Endothelial cell (in vitro differentiated cells): ENCODE results near the gene GIGYF1. TPM values are rescaled to one million over a fixed set of nuclear protein-coding genes. Genes with fewer than 3 reads are reported as not detected.

Source experiments
- DNase-seq: peaks from one replicate; pipeline ENCODE4 v3.0.0; 2021; ENCODE audit warnings: low spot score
- H3K27ac Mint-ChIP-seq: one replicate; pipeline ENCODE4 v1.8.0; 2021; ENCODE audit warnings: mixed read lengths, inconsistent platforms; ENCODE audit not compliant: unreplicated experiment
- H3K27me3 Mint-ChIP-seq: one replicate; pipeline ENCODE4 v1.8.0; 2021; ENCODE audit warnings: mild to moderate bottlenecking, moderate library complexity, mixed read lengths, inconsistent platforms; ENCODE audit not compliant: unreplicated experiment
- H3K36me3 Mint-ChIP-seq: one replicate; pipeline ENCODE4 v1.8.0; 2021; ENCODE audit warnings: mild to moderate bottlenecking, low read depth, mixed read lengths, inconsistent platforms; ENCODE audit not compliant: unreplicated experiment
- H3K4me1 Mint-ChIP-seq: one replicate; pipeline ENCODE4 v1.8.0; 2021; ENCODE audit warnings: mild to moderate bottlenecking, mixed read lengths, inconsistent platforms; ENCODE audit not compliant: unreplicated experiment
- H3K4me3 Mint-ChIP-seq: one replicate; pipeline ENCODE4 v1.8.0; 2021; ENCODE audit warnings: mild to moderate bottlenecking, mixed read lengths, inconsistent platforms; ENCODE audit not compliant: unreplicated experiment
- H3K9me3 Mint-ChIP-seq: one replicate; pipeline ENCODE4 v1.8.0; 2021; ENCODE audit warnings: mixed read lengths, inconsistent platforms; ENCODE audit not compliant: unreplicated experiment
- total RNA-seq: library from RNA; stranded (reverse); fragmentation: NEBNext Ultra II Directional; extraction: Animal tissue kit (Norgen Biotek cat#: 25700); gene quantifications from one replicate; pipeline ENCODE4 v1.2.1, GENCODE V29; 2021; ENCODE audit not compliant: unreplicated experiment
- TF ChIP-seq, protein P1 (sequence below): fragments of 200-600 bp; sonication (generic); IDR thresholded peaks from one replicate; pipeline ENCODE4 v1.5.0; 2021; ENCODE audit warnings: antibody characterized with exemption; ENCODE audit not compliant: unreplicated experiment

Gene GIGYF1
- total RNA-seq, 1 donor from 2014 or later: 70.6 TPM

DNA sequence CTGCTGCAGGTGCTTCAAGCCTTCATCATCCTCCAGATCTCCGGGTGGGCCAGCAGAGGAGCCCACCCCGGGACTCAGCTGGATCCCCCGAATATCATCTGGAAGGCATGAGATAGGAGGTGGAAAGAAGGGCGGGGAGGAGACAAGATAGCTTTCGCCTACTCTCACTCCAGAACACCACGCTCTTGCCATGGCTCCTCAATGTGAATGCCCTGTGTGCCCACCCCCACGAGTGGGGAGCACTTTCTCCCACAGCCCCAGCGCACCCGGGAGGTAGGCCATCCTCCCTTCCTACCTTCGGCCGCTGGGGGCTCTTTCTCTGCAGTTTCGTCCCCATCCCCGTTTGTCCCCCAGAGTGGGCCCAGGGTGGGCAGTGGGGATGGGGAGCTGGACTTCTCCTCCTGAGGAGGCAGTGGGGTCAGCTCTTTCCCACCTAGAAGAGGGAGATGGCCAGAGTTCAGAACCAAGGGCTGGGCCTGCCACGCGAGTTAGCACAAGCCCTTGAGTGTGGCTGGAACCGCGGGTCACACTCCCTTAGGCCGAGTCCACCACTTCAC lies 8.9 kb downstream of the GIGYF1 start:
- no peak overlapping the region for H3K4me3 Mint-ChIP-seq
- DNase-seq: no peak
- H3K4me1 Mint-ChIP-seq: no peaks in the 10 kb centered on the region
- H3K36me3 Mint-ChIP-seq: peaks cover 19% of the 10 kb centered on the region
- peaks cover 6% of the 10 kb centered on the region for H3K27me3 Mint-ChIP-seq
- H3K27ac Mint-ChIP-seq: no peak overlapping the region
- H3K9me3 Mint-ChIP-seq: no peaks in the 10 kb centered on the region
- TF ChIP-seq, protein P1, sequence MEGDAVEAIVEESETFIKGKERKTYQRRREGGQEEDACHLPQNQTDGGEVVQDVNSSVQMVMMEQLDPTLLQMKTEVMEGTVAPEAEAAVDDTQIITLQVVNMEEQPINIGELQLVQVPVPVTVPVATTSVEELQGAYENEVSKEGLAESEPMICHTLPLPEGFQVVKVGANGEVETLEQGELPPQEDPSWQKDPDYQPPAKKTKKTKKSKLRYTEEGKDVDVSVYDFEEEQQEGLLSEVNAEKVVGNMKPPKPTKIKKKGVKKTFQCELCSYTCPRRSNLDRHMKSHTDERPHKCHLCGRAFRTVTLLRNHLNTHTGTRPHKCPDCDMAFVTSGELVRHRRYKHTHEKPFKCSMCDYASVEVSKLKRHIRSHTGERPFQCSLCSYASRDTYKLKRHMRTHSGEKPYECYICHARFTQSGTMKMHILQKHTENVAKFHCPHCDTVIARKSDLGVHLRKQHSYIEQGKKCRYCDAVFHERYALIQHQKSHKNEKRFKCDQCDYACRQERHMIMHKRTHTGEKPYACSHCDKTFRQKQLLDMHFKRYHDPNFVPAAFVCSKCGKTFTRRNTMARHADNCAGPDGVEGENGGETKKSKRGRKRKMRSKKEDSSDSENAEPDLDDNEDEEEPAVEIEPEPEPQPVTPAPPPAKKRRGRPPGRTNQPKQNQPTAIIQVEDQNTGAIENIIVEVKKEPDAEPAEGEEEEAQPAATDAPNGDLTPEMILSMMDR: no peak

DNA sequence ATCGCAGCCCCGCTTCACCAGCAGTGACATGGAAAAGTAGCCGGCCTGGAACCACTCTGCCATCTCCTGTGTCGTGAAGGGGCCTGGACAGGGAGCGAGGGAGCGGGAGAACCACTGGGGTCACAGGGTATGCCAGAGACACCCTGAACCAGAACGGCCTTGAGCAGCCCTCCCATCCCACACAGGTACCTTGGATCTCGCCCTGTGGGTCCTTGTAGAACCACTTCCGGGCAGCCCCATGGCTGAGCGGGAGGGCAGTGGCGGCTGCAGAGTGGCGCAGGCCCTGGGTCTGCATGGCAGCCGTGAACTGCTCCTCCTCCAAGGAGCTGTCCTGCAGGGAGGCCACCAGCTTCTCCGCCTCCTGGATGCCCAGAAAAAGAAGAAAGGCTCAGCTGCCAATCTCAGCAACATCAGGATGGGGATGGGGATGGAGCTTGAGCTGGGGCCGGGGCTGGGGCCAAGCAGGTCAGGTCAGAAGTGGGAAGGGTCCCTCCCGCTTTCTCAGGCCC lies 9.5 kb downstream of the GIGYF1 start:
- no peak for DNase-seq
- TF ChIP-seq, protein P1: no peak
- Mint-ChIP-seq H3K4me3 (no peak overlapping the region), H3K4me1 (no peaks in the 10 kb centered on the region), H3K36me3 (peaks cover 21% of the 10 kb centered on the region), H3K27me3 (peaks cover 8% of the 10 kb centered on the region), H3K27ac (no peak overlapping the region), H3K9me3 (no peaks in the 10 kb centered on the region)

DNA sequence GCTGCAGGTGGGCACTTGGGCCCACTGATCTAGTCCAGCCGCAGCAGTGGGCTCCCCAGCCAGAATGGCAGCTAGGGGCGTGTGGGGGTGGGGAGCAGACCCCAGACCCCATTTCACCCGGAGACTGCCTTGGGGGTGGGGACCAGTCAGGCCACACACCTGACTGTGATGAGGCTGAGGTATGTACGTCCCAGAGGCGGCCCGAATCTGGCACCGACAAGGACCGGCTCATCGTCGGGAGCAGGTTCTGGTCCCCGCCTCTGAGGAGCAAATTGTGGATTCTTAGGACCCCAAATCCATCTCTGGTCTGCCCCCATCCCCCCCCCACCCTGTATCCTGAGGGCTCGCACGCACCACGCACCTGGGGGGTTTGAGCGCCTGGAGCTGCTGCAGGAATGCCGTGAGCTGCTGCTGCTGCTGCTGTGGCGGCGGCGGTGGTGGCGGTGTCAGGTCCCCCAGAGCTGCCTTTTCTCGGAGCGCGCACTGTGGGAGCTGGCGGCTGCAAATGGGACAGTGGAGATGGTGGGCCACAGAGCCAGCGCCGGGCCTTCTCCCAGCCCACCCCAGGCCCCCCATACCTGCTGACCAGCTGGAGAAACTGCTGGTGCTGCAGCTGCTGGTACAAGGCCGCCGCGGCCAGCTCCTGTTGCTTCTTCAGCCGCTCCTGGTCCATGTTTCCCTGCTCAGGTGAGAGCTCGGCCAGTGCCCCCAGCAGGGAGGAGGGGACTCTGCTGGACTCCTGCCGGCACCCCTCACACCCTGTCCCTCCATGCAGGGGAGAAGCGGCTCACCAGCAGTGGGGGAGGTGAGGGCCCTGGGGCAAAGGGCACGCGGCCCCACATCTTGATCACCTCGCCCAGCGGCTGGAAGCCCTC lies 10.2 kb downstream of the GIGYF1 start:
- H3K4me1 Mint-ChIP-seq: no peaks in the 10 kb centered on the region
- no peak overlapping the region for H3K27ac Mint-ChIP-seq
- peaks cover 18% of the 10 kb centered on the region for H3K36me3 Mint-ChIP-seq
- H3K4me3 Mint-ChIP-seq: no peak overlapping the region
- H3K9me3 Mint-ChIP-seq: no peaks in the 10 kb centered on the region
- DNase-seq: no peak
- H3K27me3 Mint-ChIP-seq: peaks cover 10% of the 10 kb centered on the region
- TF ChIP-seq, protein P1: no peak

DNA sequence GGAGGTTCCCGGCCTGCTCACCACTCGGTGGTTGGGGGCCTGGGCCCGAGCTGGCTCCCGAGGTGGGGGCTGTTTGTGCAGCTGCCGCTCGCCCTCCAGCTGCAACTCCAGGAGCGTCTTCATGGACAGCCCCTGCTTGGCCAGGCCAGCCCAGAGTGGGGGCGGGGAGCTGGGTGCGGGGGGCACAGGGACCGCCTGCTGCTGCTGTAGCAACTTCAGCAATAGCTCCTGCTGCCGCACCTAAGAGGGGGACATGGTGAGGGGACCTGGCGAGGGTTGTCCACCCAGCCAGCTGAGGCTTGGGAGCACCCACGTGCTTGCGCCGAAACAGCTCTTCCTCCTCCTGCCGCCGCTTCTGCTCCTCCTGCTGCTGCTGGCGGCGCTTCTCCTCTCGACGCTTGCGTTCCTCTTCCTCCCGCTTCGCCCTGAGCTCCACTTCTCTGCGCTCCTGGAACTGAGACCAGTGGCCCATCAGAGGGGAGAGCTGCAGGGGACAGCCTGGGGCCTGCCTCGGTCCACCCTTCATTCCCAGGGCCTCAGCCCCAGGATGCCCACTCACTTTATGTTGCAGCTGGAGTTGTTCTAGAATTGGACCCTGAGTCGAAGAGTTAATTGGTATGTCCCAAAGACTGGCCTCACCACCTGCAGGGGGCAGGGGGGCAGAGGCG lies 10.9 kb downstream of the GIGYF1 start:
- Mint-ChIP-seq H3K9me3 (no peaks in the 10 kb centered on the region), H3K36me3 (peaks cover 14% of the 10 kb centered on the region), H3K27ac (no peak overlapping the region), H3K27me3 (peaks cover 12% of the 10 kb centered on the region), H3K4me1 (no peaks in the 10 kb centered on the region), H3K4me3 (no peak overlapping the region)
- DNase-seq: no peak
- TF ChIP-seq, protein P1: no peak
